Sigmoid colon (tissue), 7 donors: ENCODE measurements around the gene PLCL1. TPM values are rescaled to one million over a fixed set of nuclear protein-coding genes. Genes with fewer than 3 reads are reported as not detected.

Source experiments
- DNase-seq: peaks from one replicate; pipeline ENCODE4 v3.0.0-alpha.2; 2019
- H3K27ac ChIP-seq, 4 donors: fragments of 200-600 bp; sonication (generic); one replicate each; pipeline ENCODE4 v1.5.1; 2016 to 2019; ENCODE audit warnings: mild to moderate bottlenecking in 1 of 4
- H3K27me3 ChIP-seq, 3 donors: fragments of 200-600 bp; sonication (generic); one replicate each; pipeline ENCODE4 v1.5.1; 2019; ENCODE audit warnings: mild to moderate bottlenecking in 1 of 3
- H3K36me3 ChIP-seq, 4 donors: fragments of 200-600 bp; sonication (generic); one replicate each; pipeline ENCODE4 v1.5.1; 2016 to 2019
- H3K4me1 ChIP-seq, 4 donors: fragments of 200-600 bp; sonication (generic); one replicate each; pipeline ENCODE4 v1.5.1; 2017 to 2019
- H3K4me3 ChIP-seq, 4 donors: fragments of 200-600 bp; sonication (generic); one replicate each; pipeline ENCODE4 v1.5.1; 2017 to 2019; ENCODE audit warnings: mild to moderate bottlenecking in 2 of 4, moderate library complexity in 1 of 4
- H3K9me3 ChIP-seq, 4 donors: fragments of 200-600 bp in 3 of 4; sonication (generic) in 3 of 4; one replicate each; pipeline versions ENCODE4 v1.5.1 to v1.6.1; 2013 to 2019
- CTCF ChIP-seq, 4 experiments: fragments of 450-650 bp in 3 of 4; fragments of 200-600 bp in 1 of 4; IDR thresholded peaks; one replicate each; pipeline ENCODE4 v1.5.1; 2016 to 2019; ENCODE audit warnings: antibody characterized with exemption in 4 of 4, mild to moderate bottlenecking in 3 of 4, moderate library complexity in 2 of 4
- EP300 ChIP-seq, 4 donors: sonication (generic); formaldehyde crosslinking; IDR thresholded peaks; one replicate each; pipeline ENCODE4 v1.6.1; 2017; ENCODE audit warnings: antibody characterized with exemption in 4 of 4
- POLR2A ChIP-seq, 2 donors: fragments of 450-650 bp; IDR thresholded peaks; one replicate each; pipeline ENCODE4 v1.6.1; 2016; ENCODE audit warnings: antibody characterized with exemption in 2 of 2, mild to moderate bottlenecking in 2 of 2, moderate library complexity in 2 of 2
- POLR2AphosphoS5 ChIP-seq, 4 donors: sonication (generic); formaldehyde crosslinking; IDR thresholded peaks; one replicate each; pipeline ENCODE4 v1.6.1; 2017; ENCODE audit warnings: antibody characterized with exemption in 4 of 4
- WGBS, 2 donors: extraction: QIAGEN DNeasy Blood & Tissue Kit; methylation state at CpG; one replicate each; pipeline ENCODE4 v1.1.7; 2013; 5-methylcytosine and 5-hydroxymethylcytosine counted together
- intact Hi-C: fragments of 100-400 bp; cut with DNase I; formaldehyde crosslinking; loops from one replicate; pipeline ENCODE4 v1.15.1; 2023
- polyA plus RNA-seq, 3 donors: library from polyadenylated mRNA; stranded (reverse); fragments of 200-250 nt; gene quantifications; one replicate each; pipeline ENCODE4 v1.2.3, GENCODE V29; 2013
- total RNA-seq, 4 donors: library from RNA; depleted of rRNA; stranded (reverse); fragments of >200 nt; gene quantifications; one replicate each; pipeline ENCODE4 v1.1.0, GENCODE V29; 2016
- donor health status: healthy with polysubstance abuse.
- donor health status: Bipolar disorder and iron deficiency.
- donor health status: healthy.

PLCL1 gene
- total and polyA plus RNA-seq, 7 donors, result 0.69 to 20.0 (median 13.6) TPM

- H3K4me1 ChIP-seq, result no peaks in the 10 kb centered on the region
- H3K27ac ChIP-seq, result no peak overlapping the region
- no peaks in the 10 kb centered on the region for H3K27me3 ChIP-seq
- H3K4me3 ChIP-seq, result no peak overlapping the region
- TF ChIP-seq CTCF (IDR thresholded peaks at IDR 0.05) (no peak), EP300 (IDR thresholded peaks at IDR 0.05) (no peak), POLR2A (IDR thresholded peaks at IDR 0.05) (no peak), POLR2AphosphoS5 (IDR thresholded peaks at IDR 0.05) (no peak)
- intact Hi-C loops, result loop anchor here (10.0 kb wide), 1 partner anchor 249 kb away; the partner anchor contains the start of gene PLCL1
- no peaks in the 10 kb centered on the region for H3K36me3 ChIP-seq
- no peak for DNase-seq
- WGBS, 2 donors, result 91 to 93% methylated on average over 1 of the region's 1 CpG
- H3K9me3 ChIP-seq, result no peaks in the 10 kb centered on the region
Measured at GRCh38 chr2:198053776-198054175, 249.4 kb downstream of the PLCL1 start.

GRCh38 chr2:198054299-198054698, 249.9 kb downstream of the PLCL1 start:
- Histone ChIP-seq H3K27me3 (no peaks in the 10 kb centered on the region), H3K4me3 (no peak overlapping the region), H3K27ac (no peak overlapping the region), H3K4me1 (no peaks in the 10 kb centered on the region), H3K9me3 (no peaks in the 10 kb centered on the region), H3K36me3 (no peaks in the 10 kb centered on the region)
- WGBS, 2 donors, result 35 to 65% methylated on average over 1 of the region's 1 CpG
- DNase-seq, result no peak
- intact Hi-C loops, result loop anchor here (10.0 kb wide), 1 partner anchor 249 kb away; the partner anchor contains the start of gene PLCL1
- no peak for TF ChIP-seq EP300 (IDR thresholded peaks at IDR 0.05)
- TF ChIP-seq POLR2AphosphoS5 (IDR thresholded peaks at IDR 0.05), result no peak
- no peak for TF ChIP-seq POLR2A (IDR thresholded peaks at IDR 0.05)
- peak in 3 of 4 experiments; percentile 12 to 28 (median 26) for TF ChIP-seq CTCF (IDR thresholded peaks at IDR 0.05)

GRCh38 chr2:198055716-198056115, 251.3 kb downstream of the PLCL1 start:
- intact Hi-C loops, result loop anchor here (10.0 kb wide), 1 partner anchor 251 kb away; the partner anchor contains the start of gene PLCL1
- no peak overlapping the region for H3K4me3 ChIP-seq
- no peaks in the 10 kb centered on the region for H3K36me3 ChIP-seq
- H3K27me3 ChIP-seq, result no peaks in the 10 kb centered on the region
- H3K4me1 ChIP-seq, result no peaks in the 10 kb centered on the region
- 74 to 89% methylated on average over 2 of the region's 2 CpGs for WGBS, 2 donors
- DNase-seq, result no peak
- no peak for TF ChIP-seq EP300 (IDR thresholded peaks at IDR 0.05)
- no peak for TF ChIP-seq POLR2A (IDR thresholded peaks at IDR 0.05)
- TF ChIP-seq POLR2AphosphoS5 (IDR thresholded peaks at IDR 0.05), result no peak
- TF ChIP-seq CTCF (IDR thresholded peaks at IDR 0.05), result no peak
- no peaks in the 10 kb centered on the region for H3K9me3 ChIP-seq
- H3K27ac ChIP-seq, result no peak overlapping the region

- 85 to 88% methylated on average over 2 of the region's 2 CpGs for WGBS, 2 donors
- intact Hi-C loops, result loop anchor here (10.0 kb wide), 1 partner anchor 252 kb away; the partner anchor contains the start of gene PLCL1
- Histone ChIP-seq H3K4me3 (no peak overlapping the region), H3K4me1 (no peaks in the 10 kb centered on the region), H3K9me3 (no peaks in the 10 kb centered on the region), H3K27me3 (no peaks in the 10 kb centered on the region), H3K36me3 (no peaks in the 10 kb centered on the region), H3K27ac (no peak overlapping the region)
- no peak for DNase-seq
- no peak for TF ChIP-seq POLR2AphosphoS5 (IDR thresholded peaks at IDR 0.05)
- no peak for TF ChIP-seq CTCF (IDR thresholded peaks at IDR 0.05)
- TF ChIP-seq EP300 (IDR thresholded peaks at IDR 0.05), result no peak
- no peak for TF ChIP-seq POLR2A (IDR thresholded peaks at IDR 0.05)
Measured at GRCh38 chr2:198056836-198057235, 252.4 kb downstream of the PLCL1 start.

- WGBS, 2 donors, result 70 to 79% methylated on average over 7 of the region's 7 CpGs
- Histone ChIP-seq H3K4me1 (peaks cover 0 to 8% (median 0%) of the 10 kb centered on the region in 4 donors), H3K27me3 (no peaks in the 10 kb centered on the region), H3K27ac (no peak overlapping the region), H3K4me3 (no peak overlapping the region), H3K9me3 (no peaks in the 10 kb centered on the region), H3K36me3 (no peaks in the 10 kb centered on the region)
- TF ChIP-seq POLR2A (IDR thresholded peaks at IDR 0.05) (no peak), POLR2AphosphoS5 (IDR thresholded peaks at IDR 0.05) (no peak), CTCF (IDR thresholded peaks at IDR 0.05) (no peak), EP300 (IDR thresholded peaks at IDR 0.05) (no peak)
- intact Hi-C loops, result loop anchor here (10.0 kb wide), 1 partner anchor 255 kb away; the partner anchor contains the start of gene PLCL1
- no peak for DNase-seq
Measured at GRCh38 chr2:198059800-198060199, 255.4 kb downstream of the PLCL1 start.
